Ovary (tissue), 9 donors: ENCODE measurements around the gene RYR1. TPM values are rescaled to one million over a fixed set of nuclear protein-coding genes. Genes with fewer than 3 reads are reported as not detected.

ENCODE experiments used
- DNase-seq, 5 donors: peaks; one replicate each; pipeline ENCODE4 v3.0.0-alpha.2; 2019 to 2020
- H3K27ac ChIP-seq, 2 donors: fragments of 200-600 bp; one replicate each; pipeline versions ENCODE4 v1.5.1 to v1.8.0; 2019 to 2022
- H3K27me3 ChIP-seq: fragments of 200-600 bp; one replicate; pipeline ENCODE4 v1.8.0; 2022
- H3K36me3 ChIP-seq: fragments of 200-600 bp; sonication (generic); one replicate; pipeline ENCODE4 v1.5.1; 2019
- H3K4me1 ChIP-seq: one replicate; pipeline ENCODE4 v1.8.1; 2013; ENCODE audit warnings: mild to moderate bottlenecking, moderate library complexity; ENCODE audit not compliant: insufficient read depth
- H3K4me3 ChIP-seq: fragments of 200-600 bp; sonication (generic); one replicate; pipeline ENCODE4 v1.5.1; 2017
- H3K9me3 ChIP-seq, 2 donors: fragments of 200-600 bp in 1 of 2; sonication (generic) in 1 of 2; one replicate each; pipeline versions ENCODE4 v1.5.1 to v1.8.1; 2013 to 2019; ENCODE audit warnings: mild to moderate bottlenecking in 1 of 2, moderate library complexity in 1 of 2
- EP300 ChIP-seq: sonication (generic); formaldehyde crosslinking; IDR thresholded peaks from one replicate; pipeline ENCODE4 v1.6.1; 2017; ENCODE audit warnings: antibody characterized with exemption
- POLR2A ChIP-seq: fragments of 450-650 bp; IDR thresholded peaks from one replicate; pipeline ENCODE4 v1.6.1; 2017; ENCODE audit warnings: antibody characterized with exemption, mild to moderate bottlenecking, moderate library complexity
- WGBS, 3 donors: extraction: QIAGEN DNeasy Blood & Tissue Kit in 1 of 3; methylation state at CpG; one replicate each; pipeline versions ENCODE4 v1.1.5 to v1.1.7; 2013 to 2017; 5-methylcytosine and 5-hydroxymethylcytosine counted together
- intact Hi-C, 4 donors: fragments of 100-400 bp; cut with DNase I; formaldehyde crosslinking; loops; one replicate each; pipeline versions ENCODE4 v1.11.0 to v1.15.1; 2022 to 2023
- polyA plus RNA-seq, 2 donors: library from polyadenylated mRNA; stranded (reverse); fragments of 200-250 nt in 1 of 2; fragments of 350-450 nt in 1 of 2; fragmentation: Illumina TruSeq in 1 of 2; extraction: RNeasy Lipid Tissue Mini Kit (QIAGEN cat#74804) in 1 of 2; gene quantifications; one replicate each; pipeline ENCODE4 v1.2.3, GENCODE V29; 2013 to 2014
- total RNA-seq, 7 donors: library from RNA; depleted of rRNA in 2 of 7; stranded (reverse); fragments of >200 nt in 2 of 7; fragmentation: NEBNext Ultra II Directional in 3 of 7; extraction: Animal tissue kit (Norgen Biotek cat#: 25700) in 3 of 7; gene quantifications; one replicate each; pipeline versions ENCODE4 v1.1.0 to v1.2.4, GENCODE V29; 2016 to 2023
- TF ChIP-seq, protein P1 (sequence below), 3 donors: fragments of 450-650 bp in 2 of 3; fragments of 200-600 bp in 1 of 3; IDR thresholded peaks; one replicate each; pipeline versions ENCODE4 v1.5.1 to v1.8.0; 2016 to 2022; ENCODE audit warnings: antibody characterized with exemption in 3 of 3, mild to moderate bottlenecking in 1 of 3
- donor health status: DM: no; HTN: no; CAD: no; lungs with moderate emphysema.
- donor health status: DM: no; HTN: no; CAD: no.
- donor health status: Bipolar disorder and iron deficiency.
- donor health status: DM: yes; HTN: yes; CAD: no.
- donor health status: DM: no; HTN: no; CAD: no.
- donor health status: DM: yes; HTN: yes; CAD: no.

Gene RYR1
- total and polyA plus RNA-seq, 9 donors = 0.57 to 2.6 (median 1.0) TPM

DNA sequence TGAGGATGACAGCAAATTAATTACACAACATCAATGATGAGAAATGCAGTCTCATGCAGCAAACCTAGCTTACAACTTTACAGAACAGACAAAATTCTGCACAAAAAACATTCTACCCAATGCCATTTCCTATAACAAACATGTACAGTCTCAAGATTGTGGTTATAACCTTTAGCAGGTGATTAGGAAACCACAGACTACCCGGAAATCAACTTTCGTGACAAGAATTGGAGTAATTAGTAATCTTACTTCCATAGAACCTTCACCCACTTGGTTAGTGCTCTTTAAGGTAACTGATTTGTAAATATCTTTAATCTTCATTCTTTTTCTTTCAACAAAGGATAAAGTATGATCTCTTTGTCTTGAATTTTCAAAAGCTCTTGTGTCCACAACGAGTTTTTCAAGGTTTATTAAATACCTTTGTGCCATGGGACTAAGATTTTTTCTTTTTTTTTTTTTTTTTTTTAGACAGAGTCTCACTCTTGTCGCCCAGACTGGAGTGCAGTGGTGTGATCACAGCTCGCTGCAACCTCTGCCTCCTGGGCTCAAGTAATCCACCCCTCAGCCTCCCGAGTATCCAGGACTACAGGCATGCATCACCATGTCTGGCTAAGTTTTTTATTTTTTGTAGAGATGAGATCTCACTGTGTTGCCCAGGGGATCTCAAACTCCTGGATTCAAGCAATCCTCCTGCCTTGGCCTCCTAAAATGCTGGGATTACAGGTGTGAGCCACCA, 105.5 kb downstream of the RYR1 start:
- Histone ChIP-seq H3K36me3 (no peaks in the 10 kb centered on the region), H3K4me3 (no peak overlapping the region), H3K27me3 (no peaks in the 10 kb centered on the region), H3K4me1 (no peaks in the 10 kb centered on the region), H3K27ac (no peak overlapping the region), H3K9me3 (peaks cover 0 to 6% of the 10 kb centered on the region in 2 donors)
- DNase-seq = no peak
- intact Hi-C loops = no loop called here
- no peak for TF ChIP-seq POLR2A
- TF ChIP-seq, protein P1, sequence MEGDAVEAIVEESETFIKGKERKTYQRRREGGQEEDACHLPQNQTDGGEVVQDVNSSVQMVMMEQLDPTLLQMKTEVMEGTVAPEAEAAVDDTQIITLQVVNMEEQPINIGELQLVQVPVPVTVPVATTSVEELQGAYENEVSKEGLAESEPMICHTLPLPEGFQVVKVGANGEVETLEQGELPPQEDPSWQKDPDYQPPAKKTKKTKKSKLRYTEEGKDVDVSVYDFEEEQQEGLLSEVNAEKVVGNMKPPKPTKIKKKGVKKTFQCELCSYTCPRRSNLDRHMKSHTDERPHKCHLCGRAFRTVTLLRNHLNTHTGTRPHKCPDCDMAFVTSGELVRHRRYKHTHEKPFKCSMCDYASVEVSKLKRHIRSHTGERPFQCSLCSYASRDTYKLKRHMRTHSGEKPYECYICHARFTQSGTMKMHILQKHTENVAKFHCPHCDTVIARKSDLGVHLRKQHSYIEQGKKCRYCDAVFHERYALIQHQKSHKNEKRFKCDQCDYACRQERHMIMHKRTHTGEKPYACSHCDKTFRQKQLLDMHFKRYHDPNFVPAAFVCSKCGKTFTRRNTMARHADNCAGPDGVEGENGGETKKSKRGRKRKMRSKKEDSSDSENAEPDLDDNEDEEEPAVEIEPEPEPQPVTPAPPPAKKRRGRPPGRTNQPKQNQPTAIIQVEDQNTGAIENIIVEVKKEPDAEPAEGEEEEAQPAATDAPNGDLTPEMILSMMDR (IDR thresholded peaks at IDR 0.05) = no peak
- TF ChIP-seq EP300 = no peak
- WGBS, 3 donors = 40 to 51% (median 47%) methylated on average over 6 of the region's 6 CpGs

- Histone ChIP-seq H3K9me3 (peaks cover 0 to 6% of the 10 kb centered on the region in 2 donors), H3K27ac (no peak overlapping the region), H3K4me1 (peaks cover 3% of the 10 kb centered on the region), H3K36me3 (no peaks in the 10 kb centered on the region), H3K27me3 (no peaks in the 10 kb centered on the region), H3K4me3 (no peak overlapping the region)
- intact Hi-C loops = loop anchor here in 1 of 4 donors (10.0 kb wide), 1 partner anchor 375 kb away; the partner anchor contains the start of gene CCER2
- no peak for DNase-seq
- TF ChIP-seq, protein P1 (IDR thresholded peaks at IDR 0.05) = no peak
- no peak for TF ChIP-seq POLR2A
- no peak for TF ChIP-seq EP300
- 43 to 73% (median 46%) methylated on average over 1 of the region's 1 CpG for WGBS, 3 donors
Measured at GRCh38 chr19:38539751-38540150, 106.3 kb downstream of the RYR1 start.

DNA sequence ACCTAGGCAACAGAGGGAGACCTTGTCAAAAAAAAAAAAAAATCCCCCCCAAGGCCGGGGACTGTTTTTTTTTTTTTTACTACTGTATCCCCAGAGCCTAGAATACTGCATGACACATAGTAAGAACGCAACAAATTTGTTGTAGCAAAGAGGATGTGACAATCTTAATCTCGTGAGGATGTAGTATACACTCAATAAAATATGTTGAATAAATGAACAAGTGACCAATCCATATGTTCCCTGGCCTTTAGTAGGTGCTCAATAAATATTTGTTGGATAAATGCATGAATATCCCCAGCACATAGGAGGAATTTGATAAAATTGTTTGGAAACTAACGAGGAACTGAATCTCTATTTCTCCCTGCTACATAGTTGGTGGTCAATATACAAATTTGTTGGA, 108.5 kb downstream of the RYR1 start:
- TF ChIP-seq, protein P1 (IDR thresholded peaks at IDR 0.05) = no peak
- TF ChIP-seq EP300 (no peak), POLR2A (no peak)
- Histone ChIP-seq H3K36me3 (no peaks in the 10 kb centered on the region), H3K27me3 (no peaks in the 10 kb centered on the region), H3K4me3 (no peak overlapping the region), H3K27ac (no peak overlapping the region), H3K4me1 (peaks cover 4% of the 10 kb centered on the region), H3K9me3 (no peaks in the 10 kb centered on the region)
- WGBS, 3 donors = 69 to 78% (median 77%) methylated on average over 4 of the region's 4 CpGs
- intact Hi-C loops = loop anchor here in 1 of 4 donors (10.0 kb wide), 1 partner anchor 373 kb away; the partner anchor contains the start of gene CCER2
- no peak for DNase-seq

DNA sequence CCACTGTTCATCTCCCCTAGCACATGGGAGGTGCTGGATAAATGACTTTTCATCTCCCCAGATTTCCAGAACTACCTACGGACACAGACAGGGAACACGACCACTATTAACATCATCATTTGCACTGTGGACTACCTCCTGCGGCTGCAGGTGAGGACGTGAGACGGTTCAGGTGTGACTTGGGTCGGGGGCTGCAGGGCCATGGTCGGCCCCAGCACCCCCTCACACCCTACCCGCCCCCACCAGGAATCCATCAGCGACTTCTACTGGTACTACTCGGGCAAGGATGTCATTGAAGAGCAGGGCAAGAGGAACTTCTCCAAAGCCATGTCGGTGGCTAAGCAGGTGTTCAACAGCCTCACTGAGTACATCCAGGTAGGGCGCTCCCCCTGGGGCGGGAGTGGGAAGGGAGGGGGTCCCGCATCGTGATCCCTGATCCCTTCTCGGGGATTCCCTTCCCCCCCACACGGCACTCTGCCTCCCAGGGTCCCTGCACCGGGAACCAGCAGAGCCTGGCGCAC, 109.9 kb downstream of the RYR1 start:
- DNase-seq = no peak
- no peak overlapping the region for H3K4me3 ChIP-seq
- H3K27me3 ChIP-seq = no peaks in the 10 kb centered on the region
- intact Hi-C loops = loop anchor here in 1 of 4 donors (10.0 kb wide), 1 partner anchor 371 kb away; the partner anchor contains the start of gene CCER2
- H3K36me3 ChIP-seq = no peaks in the 10 kb centered on the region
- H3K27ac ChIP-seq = no peak overlapping the region
- TF ChIP-seq, protein P1 (IDR thresholded peaks at IDR 0.05) = no peak
- TF ChIP-seq POLR2A (no peak), EP300 (no peak)
- no peaks in the 10 kb centered on the region for H3K9me3 ChIP-seq
- WGBS, 3 donors = 58 to 75% (median 72%) methylated on average over 19 of the region's 19 CpGs
- peaks cover 4% of the 10 kb centered on the region for H3K4me1 ChIP-seq
